OCI-M2 (cell line): ENCODE measurements around the gene WDR88.
"Not testable (repeated sequence)": the region's sequence is repeated elsewhere in the genome, so short reads cannot be mapped to it uniquely, and the experiment has no call there.

Experiments
- DNase-seq: peaks from one replicate; lab custom pipeline; 2025; ENCODE audit not compliant: unreplicated experiment; lab: John Stamatoyannopoulos, UW

WDR88 gene

GRCh38 chr19:33210266-33210940 lies 78.5 kb downstream of the WDR88 start:
- no peak for DNase-seq

DNA sequence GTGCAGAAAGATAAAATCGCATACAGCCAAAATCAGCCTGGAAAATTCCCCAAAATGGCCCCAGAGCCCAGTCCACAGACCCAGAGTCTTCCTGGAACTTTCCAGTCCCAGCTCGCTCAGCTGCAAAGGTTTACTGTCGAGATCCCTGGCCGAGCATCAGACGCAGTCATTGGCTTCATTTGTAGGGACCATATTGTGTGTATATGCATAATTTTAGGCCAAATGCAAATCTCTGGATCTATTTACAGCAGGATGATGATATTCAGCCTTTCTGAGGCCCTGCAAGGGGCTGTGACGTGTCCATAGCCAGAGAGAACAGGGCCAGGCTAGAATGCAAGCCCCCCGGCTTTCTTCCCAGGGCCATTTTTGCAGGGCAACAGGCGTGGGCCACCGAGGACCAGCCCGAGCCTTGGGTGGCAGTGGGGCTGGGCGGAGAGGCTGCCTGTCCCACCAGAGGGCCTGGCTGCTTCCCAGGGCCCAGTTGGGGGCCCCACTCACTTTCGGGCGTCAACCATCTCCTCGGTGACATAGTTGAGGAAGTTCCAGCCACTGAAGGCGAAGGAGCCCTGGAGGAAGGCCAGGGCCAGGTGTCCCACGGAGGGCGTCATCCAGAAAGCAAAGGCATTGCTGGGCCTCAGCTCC lies 80.0 kb downstream of the WDR88 start:
- no peak for DNase-seq

DNA sequence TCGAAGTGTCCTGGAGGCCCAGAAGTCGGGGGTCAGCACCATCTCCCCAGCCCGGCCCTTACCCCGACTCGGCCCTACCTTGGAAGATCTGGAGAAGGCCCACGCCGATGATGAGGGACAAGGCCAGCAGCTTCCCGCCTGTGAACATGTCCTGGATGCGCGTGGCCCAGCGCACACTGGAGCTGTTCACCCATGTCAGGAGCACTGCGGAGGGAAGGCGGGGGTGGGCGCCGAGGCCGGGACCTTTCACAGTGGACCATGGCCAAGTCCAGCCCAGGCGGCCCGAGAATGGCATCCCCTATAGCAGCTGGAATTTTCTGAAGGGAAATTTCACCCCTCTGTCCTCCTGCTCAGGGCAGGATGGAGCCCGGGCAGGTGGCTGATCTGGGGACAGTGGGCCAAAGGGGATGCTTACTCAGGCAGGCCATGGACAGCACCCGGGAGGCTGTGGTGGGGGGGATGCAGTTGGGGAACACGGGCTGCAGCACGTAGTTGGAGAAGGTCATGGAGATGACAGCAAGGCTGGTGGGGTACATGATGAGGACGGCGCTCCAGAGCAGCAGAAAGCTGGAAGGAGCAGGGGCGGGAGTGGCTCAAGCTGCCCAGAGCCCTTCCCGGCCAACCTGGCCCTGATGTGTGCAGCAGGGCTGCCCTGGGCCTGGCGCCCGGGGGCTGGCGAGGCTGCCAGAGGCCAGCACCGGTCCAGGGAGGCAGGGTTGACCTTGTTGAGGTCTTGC lies 80.7 kb downstream of the WDR88 start:
- no peak for DNase-seq

DNA sequence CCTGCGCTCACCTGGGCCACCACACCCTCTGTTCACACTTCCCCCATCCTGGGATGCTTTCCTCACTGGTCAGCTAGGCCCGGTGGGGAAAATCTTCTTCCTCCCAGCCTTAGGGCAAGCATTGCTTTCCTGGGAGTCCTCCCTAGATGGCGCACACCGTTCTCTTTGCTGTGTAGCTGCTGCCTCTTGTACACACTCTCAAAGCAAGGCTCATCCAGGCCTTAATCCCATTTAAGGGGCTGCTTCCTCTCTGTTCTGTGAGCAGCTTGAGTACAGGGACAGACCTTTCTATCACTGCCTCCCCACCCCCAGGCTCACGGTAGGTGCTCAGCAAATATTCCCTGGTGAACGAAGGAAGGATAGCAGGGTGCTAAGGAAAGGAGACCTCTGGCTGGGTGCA lies 82.7 kb downstream of the WDR88 start:
- DNase-seq = no peak

DNA sequence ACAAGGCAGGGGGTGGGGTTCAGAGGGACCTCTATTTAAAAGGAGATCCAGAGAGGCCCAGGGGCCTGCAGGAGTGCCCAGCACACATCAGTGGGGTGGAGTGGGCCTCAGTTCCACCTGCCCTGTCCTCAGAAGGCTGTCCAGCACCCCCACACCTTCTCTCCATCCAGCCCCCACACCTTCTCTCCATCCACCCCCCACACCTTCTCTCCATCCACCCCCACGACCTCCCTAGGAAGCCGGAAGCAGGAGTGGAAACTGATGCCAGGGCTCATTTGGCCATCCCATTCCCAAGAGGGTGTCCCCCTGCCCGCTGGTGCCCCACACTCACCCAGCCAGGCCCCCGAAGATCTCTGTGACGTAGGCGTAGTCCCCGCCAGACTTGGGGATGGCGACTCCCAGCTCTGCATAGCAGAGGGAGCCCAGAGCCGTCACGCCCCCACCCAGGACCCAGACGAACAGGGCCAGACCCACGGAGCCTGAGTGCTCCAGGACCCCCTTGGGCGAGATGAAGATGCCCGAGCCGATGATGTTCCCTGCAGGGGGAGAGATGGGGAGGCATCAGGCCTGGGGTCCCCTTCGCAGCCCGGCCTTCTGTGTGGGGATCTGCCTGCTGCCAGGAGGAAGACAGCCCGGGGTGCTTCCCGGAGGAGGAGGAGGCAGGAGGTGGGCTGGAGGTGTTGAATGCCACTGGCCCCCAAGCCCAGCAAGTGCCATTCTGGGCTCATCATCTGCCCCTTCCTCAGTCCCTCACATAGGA lies 83.7 kb downstream of the WDR88 start:
- no peak for DNase-seq

GRCh38 chr19:33216198-33216830 lies 84.4 kb downstream of the WDR88 start:
- no peak for DNase-seq

- no peak for DNase-seq
Measured at GRCh38 chr19:33217881-33218280, 86.0 kb downstream of the WDR88 start.

- DNase-seq = no peak
Measured at GRCh38 chr19:33219261-33219815, 87.4 kb downstream of the WDR88 start.

DNA sequence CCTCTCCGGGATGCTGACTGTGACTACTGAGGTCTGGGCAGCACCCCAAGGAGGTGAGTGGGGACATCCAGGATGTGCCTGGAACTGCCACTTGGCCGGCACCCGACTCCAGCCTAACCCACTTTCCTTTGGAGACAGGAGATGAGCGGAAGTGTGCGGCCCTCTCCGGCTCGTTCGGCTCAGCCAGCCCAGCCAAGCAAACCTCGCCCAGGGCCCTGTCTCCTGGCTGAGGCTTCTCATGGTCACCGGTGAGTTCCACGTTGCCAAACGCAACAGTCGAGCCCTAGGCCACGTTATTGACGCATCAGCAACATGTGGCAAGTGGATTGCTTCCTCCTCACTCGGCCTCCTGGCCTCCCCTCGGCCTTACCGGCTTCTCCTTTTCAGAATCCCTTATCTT lies 88.2 kb downstream of the WDR88 start:
- DNase-seq = no peak

DNA sequence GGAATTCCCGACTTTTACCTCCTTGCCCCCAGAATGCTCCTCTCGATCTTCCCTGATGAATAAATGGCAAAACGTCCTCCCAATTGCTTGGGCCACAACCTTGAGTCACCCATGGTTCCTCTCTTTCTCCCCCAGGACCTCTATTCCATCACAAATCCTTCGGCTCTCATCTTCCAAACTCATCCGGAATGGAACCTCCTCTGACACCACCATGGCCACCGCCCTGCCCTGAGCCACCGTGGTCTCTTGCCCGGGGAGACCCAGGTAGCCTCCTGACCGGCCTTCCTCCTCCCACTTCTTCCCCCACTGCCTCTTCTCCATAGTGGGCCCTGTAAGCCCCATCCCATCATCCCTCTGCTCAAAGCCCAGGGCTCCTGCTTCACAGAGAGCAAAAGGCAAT lies 88.8 kb downstream of the WDR88 start:
- no peak for DNase-seq

GRCh38 chr19:33221638-33222037 lies 89.7 kb downstream of the WDR88 start:
- no peak for DNase-seq

GRCh38 chr19:33222255-33222654 lies 90.3 kb downstream of the WDR88 start:
- not testable (repeated sequence) for DNase-seq

GRCh38 chr19:33224694-33225457 lies 93.0 kb downstream of the WDR88 start:
- DNase-seq = no peak
